Ovary (tissue), 9 donors: ENCODE data around the gene PAK4. TPM values are rescaled to one million over a fixed set of nuclear protein-coding genes. Genes with fewer than 3 reads are reported as not detected.

ENCODE experiments used
- DNase-seq, 5 donors: peaks; one replicate each; pipeline ENCODE4 v3.0.0-alpha.2; 2019 to 2020
- H3K27ac ChIP-seq, 2 donors: fragments of 200-600 bp; one replicate each; pipeline versions ENCODE4 v1.5.1 to v1.8.0; 2019 to 2022
- H3K27me3 ChIP-seq: fragments of 200-600 bp; one replicate; pipeline ENCODE4 v1.8.0; 2022
- H3K36me3 ChIP-seq: fragments of 200-600 bp; sonication (generic); one replicate; pipeline ENCODE4 v1.5.1; 2019
- H3K4me1 ChIP-seq: one replicate; pipeline ENCODE4 v1.8.1; 2013; ENCODE audit warnings: mild to moderate bottlenecking, moderate library complexity; ENCODE audit not compliant: insufficient read depth
- H3K4me3 ChIP-seq: fragments of 200-600 bp; sonication (generic); one replicate; pipeline ENCODE4 v1.5.1; 2017
- H3K9me3 ChIP-seq, 2 donors: fragments of 200-600 bp in 1 of 2; sonication (generic) in 1 of 2; one replicate each; pipeline versions ENCODE4 v1.5.1 to v1.8.1; 2013 to 2019; ENCODE audit warnings: mild to moderate bottlenecking in 1 of 2, moderate library complexity in 1 of 2
- CTCF ChIP-seq, 3 donors: fragments of 450-650 bp in 2 of 3; fragments of 200-600 bp in 1 of 3; IDR thresholded peaks; one replicate each; pipeline versions ENCODE4 v1.5.1 to v1.8.0; 2016 to 2022; ENCODE audit warnings: antibody characterized with exemption in 3 of 3, mild to moderate bottlenecking in 1 of 3
- EP300 ChIP-seq: sonication (generic); formaldehyde crosslinking; IDR thresholded peaks from one replicate; pipeline ENCODE4 v1.6.1; 2017; ENCODE audit warnings: antibody characterized with exemption
- POLR2A ChIP-seq: fragments of 450-650 bp; IDR thresholded peaks from one replicate; pipeline ENCODE4 v1.6.1; 2017; ENCODE audit warnings: antibody characterized with exemption, mild to moderate bottlenecking, moderate library complexity
- WGBS, 3 donors: extraction: QIAGEN DNeasy Blood & Tissue Kit in 1 of 3; methylation state at CpG; one replicate each; pipeline versions ENCODE4 v1.1.5 to v1.1.7; 2013 to 2017; 5-methylcytosine and 5-hydroxymethylcytosine counted together
- intact Hi-C, 4 donors: fragments of 100-400 bp; cut with DNase I; formaldehyde crosslinking; loops; one replicate each; pipeline versions ENCODE4 v1.11.0 to v1.15.1; 2022 to 2023
- polyA plus RNA-seq, 2 donors: library from polyadenylated mRNA; stranded (reverse); fragments of 200-250 nt in 1 of 2; fragments of 350-450 nt in 1 of 2; fragmentation: Illumina TruSeq in 1 of 2; extraction: RNeasy Lipid Tissue Mini Kit (QIAGEN cat#74804) in 1 of 2; gene quantifications; one replicate each; pipeline ENCODE4 v1.2.3, GENCODE V29; 2013 to 2014
- total RNA-seq, 7 donors: library from RNA; depleted of rRNA in 2 of 7; stranded (reverse); fragments of >200 nt in 2 of 7; fragmentation: NEBNext Ultra II Directional in 3 of 7; extraction: Animal tissue kit (Norgen Biotek cat#: 25700) in 3 of 7; gene quantifications; one replicate each; pipeline versions ENCODE4 v1.1.0 to v1.2.4, GENCODE V29; 2016 to 2023
- donor health status: DM: no; HTN: no; CAD: no; lungs with moderate emphysema.
- donor health status: DM: no; HTN: no; CAD: no.
- donor health status: Bipolar disorder and iron deficiency.
- donor health status: DM: yes; HTN: yes; CAD: no.
- donor health status: DM: no; HTN: no; CAD: no.
- donor health status: DM: yes; HTN: yes; CAD: no.

PAK4 gene
- total and polyA plus RNA-seq, 9 donors, result 10.4 to 62.2 (median 35.4) TPM

- TF ChIP-seq POLR2A (no peak), EP300 (no peak), CTCF (IDR thresholded peaks at IDR 0.05) (no peak)
- intact Hi-C loops, result loop anchor here in 1 of 4 donors (10.0 kb wide), 1 partner anchor 398 kb away; the partner anchor contains the start of gene EID2B
- Histone ChIP-seq H3K4me3 (no peak overlapping the region), H3K4me1 (peaks cover 40% of the 10 kb centered on the region), H3K9me3 (no peaks in the 10 kb centered on the region), H3K36me3 (no peaks in the 10 kb centered on the region), H3K27ac (no peak overlapping the region), H3K27me3 (no peaks in the 10 kb centered on the region)
- no peak for DNase-seq
- 76 to 83% (median 78%) methylated on average over 12 of the region's 12 CpGs for WGBS, 3 donors
Observed at GRCh38 chr19:39136225-39136940, 10.8 kb downstream of the PAK4 start.

GRCh38 chr19:39137131-39137530 is 11.5 kb downstream of the PAK4 start:
- Histone ChIP-seq H3K27ac (no peak overlapping the region), H3K4me3 (no peak overlapping the region), H3K9me3 (no peaks in the 10 kb centered on the region), H3K27me3 (no peaks in the 10 kb centered on the region), H3K4me1 (peaks cover 35% of the 10 kb centered on the region), H3K36me3 (no peaks in the 10 kb centered on the region)
- DNase-seq, result no peak
- intact Hi-C loops, result loop anchor here in 1 of 4 donors (10.0 kb wide), 1 partner anchor 398 kb away; the partner anchor contains the start of gene EID2B
- TF ChIP-seq POLR2A (no peak), CTCF (IDR thresholded peaks at IDR 0.05) (no peak), EP300 (no peak)
- 62 to 73% (median 64%) methylated on average over 12 of the region's 12 CpGs for WGBS, 3 donors

GRCh38 chr19:39138221-39139211 is 12.9 kb downstream of the PAK4 start:
- no peaks in the 10 kb centered on the region for H3K36me3 ChIP-seq
- H3K27me3 ChIP-seq, result no peaks in the 10 kb centered on the region
- intact Hi-C loops, result loop anchor here in 1 of 4 donors (10.0 kb wide), 1 partner anchor 396 kb away; the partner anchor contains the start of gene EID2B
- WGBS, 3 donors, result 83 to 90% (median 88%) methylated on average over 20 of the region's 20 CpGs
- H3K4me3 ChIP-seq, result no peak overlapping the region
- DNase-seq, result no peak
- no peaks in the 10 kb centered on the region for H3K9me3 ChIP-seq
- peaks cover 32% of the 10 kb centered on the region for H3K4me1 ChIP-seq
- TF ChIP-seq EP300 (no peak), CTCF (IDR thresholded peaks at IDR 0.05) (no peak), POLR2A (no peak)
- H3K27ac ChIP-seq, result peak overlapping the region in 1 of 2 donors; percentile 55

- H3K27me3 ChIP-seq, result no peaks in the 10 kb centered on the region
- no peak for TF ChIP-seq POLR2A
- no peak for TF ChIP-seq EP300
- no peak for TF ChIP-seq CTCF (IDR thresholded peaks at IDR 0.05)
- intact Hi-C loops, result loop anchor here in 1 of 4 donors (10.0 kb wide), 1 partner anchor 395 kb away; the partner anchor contains the start of gene EID2B
- 57 to 64% (median 62%) methylated on average over 8 of the region's 8 CpGs for WGBS, 3 donors
- no peak for DNase-seq
- H3K4me3 ChIP-seq, result no peak overlapping the region
- peaks cover 32% of the 10 kb centered on the region for H3K4me1 ChIP-seq
- no peaks in the 10 kb centered on the region for H3K36me3 ChIP-seq
- peak overlapping the region; percentile 41 to 55 for H3K27ac ChIP-seq
- no peaks in the 10 kb centered on the region for H3K9me3 ChIP-seq
Observed at GRCh38 chr19:39139305-39139874, 13.8 kb downstream of the PAK4 start.
